Esophagus muscularis mucosa (tissue), 3 donors: ENCODE measurements around the gene LENG8.

Experiments
- CTCF ChIP-seq, 3 experiments: fragments of 200-600 bp in 2 of 3; fragments of 450-650 bp in 1 of 3; sonication (generic) in 2 of 3; IDR thresholded peaks; one replicate each; pipeline ENCODE4 v1.5.1; 2017 to 2019; ENCODE audit warnings: antibody characterized with exemption in 3 of 3, mild to moderate bottlenecking in 2 of 3, moderate library complexity in 1 of 3
- POLR2A ChIP-seq: fragments of 450-650 bp; IDR thresholded peaks from one replicate; pipeline ENCODE4 v1.6.1; 2017; ENCODE audit warnings: antibody characterized with exemption, moderate library complexity, mild to moderate bottlenecking, low read depth
- POLR2AphosphoS5 ChIP-seq, 2 donors: sonication (generic); formaldehyde crosslinking; IDR thresholded peaks; one replicate each; pipeline ENCODE4 v1.6.1; 2017; ENCODE audit warnings: antibody characterized with exemption in 2 of 2

- TF ChIP-seq CTCF (IDR thresholded peaks at IDR 0.05) (no peak), POLR2A (no peak), POLR2AphosphoS5 (IDR thresholded peaks at IDR 0.05) (no peak)
Observed at GRCh38 chr19:54426291-54426931, 22.6 kb upstream of the LENG8 start.
